Prostate gland (tissue), 2 donors: ENCODE results near the gene EID2B.

Experiments used
- CTCF ChIP-seq, 4 experiments: fragments of 200-600 bp in 2 of 4; fragments of 450-650 bp in 2 of 4; sonication (generic) in 2 of 4; IDR thresholded peaks; 1 replicate in 3 of 4; 2 replicates in 1 of 4; pipeline ENCODE4 v1.5.1; 2016 to 2019; ENCODE audit warnings: antibody characterized with exemption in 4 of 4, mild to moderate bottlenecking in 2 of 4, moderate library complexity in 2 of 4
- POLR2AphosphoS5 ChIP-seq: sonication (generic); formaldehyde crosslinking; IDR thresholded peaks from one replicate; pipeline ENCODE4 v1.6.1; 2017; ENCODE audit warnings: antibody characterized with exemption

- TF ChIP-seq POLR2AphosphoS5 (no peak), CTCF (IDR thresholded peaks at IDR 0.05) (no peak)
Observed at GRCh38 chr19:39546599-39546998, 13.9 kb upstream of the EID2B start.
